Anterior cingulate cortex (tissue), 58 donors: ENCODE results near the gene HSPA1A.
A peak's percentile ranks its signal among the peaks of the same experiment; 100 is the strongest.

Experiments
- DNase-seq, 58 donors: peaks; one replicate each; lab custom pipeline; 2025; lab: John Stamatoyannopoulos, UW

Gene HSPA1A

GRCh38 chr6:31815025-31815838 is at the start of gene HSPA1A, which contains the start of gene HSPA1L:
TSS of gene HSPA1A (plus strand) at chr6:31815543. CDS start at chr6:31815757, 214 bp downstream.
TSS of gene HSPA1L (minus strand) at chr6:31815283. CDS start at chr6:31811972, 3,311 bp downstream.
- peak; percentile 88 to 99 (median 96) for DNase-seq

GRCh38 chr6:31765559-31765909 is 49.8 kb upstream of the HSPA1A start:
- DNase-seq: no peak

- DNase-seq: no peak
Observed at GRCh38 chr6:31765910-31766794, 49.2 kb upstream of the HSPA1A start.

GRCh38 chr6:31767096-31767645 is 48.2 kb upstream of the HSPA1A start:
- no peak for DNase-seq

- DNase-seq: no peak
Observed at GRCh38 chr6:31768363-31769257, 46.7 kb upstream of the HSPA1A start.

GRCh38 chr6:31769684-31770371 is 45.5 kb upstream of the HSPA1A start:
- DNase-seq: peak in 4 of 58 donors; percentile 8 to 13 (median 12)

GRCh38 chr6:31770860-31771259 is 44.5 kb upstream of the HSPA1A start:
- DNase-seq: no peak

- DNase-seq: no peak
Observed at GRCh38 chr6:31771992-31772358, 43.4 kb upstream of the HSPA1A start.

- DNase-seq: no peak
Observed at GRCh38 chr6:31775184-31775583, 40.2 kb upstream of the HSPA1A start.

- DNase-seq: no peak
Observed at GRCh38 chr6:31775633-31776484, 39.5 kb upstream of the HSPA1A start.

- DNase-seq: peak in 15 of 58 donors; percentile 6 to 82 (median 30)
Observed at GRCh38 chr6:31776485-31776988, 38.8 kb upstream of the HSPA1A start.

GRCh38 chr6:31776989-31777666 is 38.2 kb upstream of the HSPA1A start, which contains the start of gene VWA7:
TSS of gene VWA7 (minus strand) at chr6:31777328. CDS start at chr6:31776779, 549 bp downstream.
- DNase-seq: peak in 11 of 58 donors; percentile 17 to 82 (median 43)

- no peak for DNase-seq
Observed at GRCh38 chr6:31777667-31778050, 37.7 kb upstream of the HSPA1A start.

GRCh38 chr6:31778193-31778592 is 37.1 kb upstream of the HSPA1A start:
- no peak for DNase-seq

- no peak for DNase-seq
Observed at GRCh38 chr6:31778999-31779885, 36.1 kb upstream of the HSPA1A start.

- no peak for DNase-seq
Observed at GRCh38 chr6:31779908-31780307, 35.4 kb upstream of the HSPA1A start.
